ENCODE measurements around the gene RPTOR. TPM values are rescaled to one million over a fixed set of nuclear protein-coding genes. Genes with fewer than 3 reads are reported as not detected.

The RPTOR gene
- total RNA-seq, 1 experiment from 2014 or later = 25.1 TPM

DNA sequence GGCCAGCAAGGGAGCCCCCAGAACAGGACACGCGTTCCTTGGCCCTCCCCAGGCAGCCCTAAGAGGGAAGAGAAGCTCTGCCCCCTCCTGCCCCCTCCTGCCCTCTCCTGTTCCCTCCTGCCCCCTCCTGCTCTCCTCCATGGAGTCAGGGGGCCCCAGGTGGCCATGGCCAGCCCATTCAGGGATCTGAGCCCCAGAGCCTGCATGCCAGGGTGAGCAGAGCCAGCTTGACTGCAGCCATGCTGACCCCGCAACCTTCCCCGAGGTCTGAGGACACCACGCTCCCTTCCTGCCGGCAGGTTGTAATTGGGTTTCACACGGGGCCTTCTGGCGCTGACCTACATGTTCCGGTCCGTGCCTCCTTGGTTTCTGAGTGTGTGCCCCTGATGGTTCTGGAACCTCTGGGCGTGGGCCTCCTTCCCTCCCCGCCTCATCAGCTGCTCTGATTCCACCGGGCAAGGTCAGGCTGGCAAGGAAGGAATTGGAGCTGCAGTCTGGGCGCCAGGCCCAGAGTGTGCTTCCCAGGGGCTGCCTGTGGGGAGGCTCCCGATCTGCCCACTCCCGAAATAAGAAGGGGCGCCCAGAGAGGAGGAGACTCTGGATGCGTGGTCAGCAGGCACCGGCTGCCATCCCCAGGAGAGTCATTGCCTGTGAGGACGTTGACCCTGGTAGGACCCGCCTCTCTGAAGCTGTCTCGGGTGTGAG, 44.5 kb upstream of the RPTOR start:
- no peak overlapping the region for H3K56ac ChIP-seq (ENCODE audit: insufficient read length, low read depth, low read length)
- H2AFZ ChIP-seq (ENCODE audit: low read length) = no peak overlapping the region
- TF ChIP-seq, protein P1, sequence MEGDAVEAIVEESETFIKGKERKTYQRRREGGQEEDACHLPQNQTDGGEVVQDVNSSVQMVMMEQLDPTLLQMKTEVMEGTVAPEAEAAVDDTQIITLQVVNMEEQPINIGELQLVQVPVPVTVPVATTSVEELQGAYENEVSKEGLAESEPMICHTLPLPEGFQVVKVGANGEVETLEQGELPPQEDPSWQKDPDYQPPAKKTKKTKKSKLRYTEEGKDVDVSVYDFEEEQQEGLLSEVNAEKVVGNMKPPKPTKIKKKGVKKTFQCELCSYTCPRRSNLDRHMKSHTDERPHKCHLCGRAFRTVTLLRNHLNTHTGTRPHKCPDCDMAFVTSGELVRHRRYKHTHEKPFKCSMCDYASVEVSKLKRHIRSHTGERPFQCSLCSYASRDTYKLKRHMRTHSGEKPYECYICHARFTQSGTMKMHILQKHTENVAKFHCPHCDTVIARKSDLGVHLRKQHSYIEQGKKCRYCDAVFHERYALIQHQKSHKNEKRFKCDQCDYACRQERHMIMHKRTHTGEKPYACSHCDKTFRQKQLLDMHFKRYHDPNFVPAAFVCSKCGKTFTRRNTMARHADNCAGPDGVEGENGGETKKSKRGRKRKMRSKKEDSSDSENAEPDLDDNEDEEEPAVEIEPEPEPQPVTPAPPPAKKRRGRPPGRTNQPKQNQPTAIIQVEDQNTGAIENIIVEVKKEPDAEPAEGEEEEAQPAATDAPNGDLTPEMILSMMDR (conservative IDR thresholded peaks at IDR 0.05) = no peak
- no peaks in the 10 kb centered on the region for H3K79me1 ChIP-seq (ENCODE audit: insufficient read depth, low read depth, low read length, poor library complexity, severe bottlenecking)
- no peaks in the 10 kb centered on the region for H3K9me3 ChIP-seq (ENCODE audit: control insufficient read depth, low read depth, low read length)
- Mint-ChIP-seq H3K36me3 (ENCODE audit: insufficient read depth in 1 of 3, low read depth in 3 of 3) (no peaks in the 10 kb centered on the region), H3K9me3 (peaks cover 3% of the 10 kb centered on the region in 2 experiments; a peak in 2 of 5 replicates), H3K27ac (no peak overlapping the region), H3K4me1 (peaks cover 4 to 20% of the 10 kb centered on the region in 2 experiments), H3K4me3 (no peak overlapping the region), H3K27me3 (ENCODE audit: low read depth) (peaks cover 59% of the 10 kb centered on the region)
- H3K14ac ChIP-seq (ENCODE audit: insufficient read depth, low read length) = no peak overlapping the region; the same call in 1 of the 2 replicates
- H2BK20ac ChIP-seq (ENCODE audit: low read depth, low read length, poor library complexity, severe bottlenecking) = no peak overlapping the region
- H3K79me2 ChIP-seq (ENCODE audit: insufficient read depth, low read length) = no peaks in the 10 kb centered on the region
- no peak overlapping the region for H2BK12ac ChIP-seq (ENCODE audit: insufficient read length, low read depth, low read length)
- H3T11ph ChIP-seq (ENCODE audit: low read length) = no peak overlapping the region
- H3K4me1 ChIP-seq (ENCODE audit: insufficient read depth, low read length) = no peaks in the 10 kb centered on the region
- no peaks in the 10 kb centered on the region for H3K27me3 ChIP-seq (ENCODE audit: insufficient read depth, low read length)
- no peaks in the 10 kb centered on the region for H4K20me1 ChIP-seq (ENCODE audit: control insufficient read depth, insufficient read depth, insufficient read length)
- H2BK15ac ChIP-seq (ENCODE audit: low read depth, low read length) = no peak overlapping the region
- no peak overlapping the region for H2BK120ac ChIP-seq (ENCODE audit: low read depth, low read length, poor library complexity, severe bottlenecking)
- no peaks in the 10 kb centered on the region for H3K23me2 ChIP-seq (ENCODE audit: insufficient read length, low read depth, low read length, poor library complexity, severe bottlenecking)
- no CpG with 5 or more reads among the region's 22 CpGs for WGBS (ENCODE audit: extremely low coverage, insufficient read length, low lambda C conversion rate)
- H4K91ac ChIP-seq (ENCODE audit: insufficient read length, low read depth, low read length) = no peak overlapping the region
- H3K18ac ChIP-seq (ENCODE audit: insufficient read length, low read depth, low read length) = no peak overlapping the region
- no peak overlapping the region for H2AK5ac ChIP-seq (ENCODE audit: insufficient read length, low read length)
- no peak overlapping the region for H4K5ac ChIP-seq (ENCODE audit: insufficient read length, low read depth, low read length)
- no peak overlapping the region for H4K8ac ChIP-seq (replicated peaks; ENCODE audit: insufficient read length, low read depth, low read length)
- no peak overlapping the region for H3K23ac ChIP-seq (ENCODE audit: insufficient read length, low read depth, low read length)
- H3K4me2 ChIP-seq (ENCODE audit: insufficient read depth, insufficient read length, low read length) = no peak overlapping the region
- no peak overlapping the region for H3K4ac ChIP-seq (ENCODE audit: low read depth, low read length)
- DNase-seq = no peak
- H3K9ac ChIP-seq (ENCODE audit: extremely low read depth, insufficient read length, low read length) = no peak overlapping the region
- no peak overlapping the region for H3K27ac ChIP-seq (ENCODE audit: insufficient read length, low read depth, low read length)
- H2BK5ac ChIP-seq (ENCODE audit: insufficient read length, low read length) = no peak overlapping the region

Measured in H9 (cell line).